Measurements from ENCODE around the gene XCR1.

DNA sequence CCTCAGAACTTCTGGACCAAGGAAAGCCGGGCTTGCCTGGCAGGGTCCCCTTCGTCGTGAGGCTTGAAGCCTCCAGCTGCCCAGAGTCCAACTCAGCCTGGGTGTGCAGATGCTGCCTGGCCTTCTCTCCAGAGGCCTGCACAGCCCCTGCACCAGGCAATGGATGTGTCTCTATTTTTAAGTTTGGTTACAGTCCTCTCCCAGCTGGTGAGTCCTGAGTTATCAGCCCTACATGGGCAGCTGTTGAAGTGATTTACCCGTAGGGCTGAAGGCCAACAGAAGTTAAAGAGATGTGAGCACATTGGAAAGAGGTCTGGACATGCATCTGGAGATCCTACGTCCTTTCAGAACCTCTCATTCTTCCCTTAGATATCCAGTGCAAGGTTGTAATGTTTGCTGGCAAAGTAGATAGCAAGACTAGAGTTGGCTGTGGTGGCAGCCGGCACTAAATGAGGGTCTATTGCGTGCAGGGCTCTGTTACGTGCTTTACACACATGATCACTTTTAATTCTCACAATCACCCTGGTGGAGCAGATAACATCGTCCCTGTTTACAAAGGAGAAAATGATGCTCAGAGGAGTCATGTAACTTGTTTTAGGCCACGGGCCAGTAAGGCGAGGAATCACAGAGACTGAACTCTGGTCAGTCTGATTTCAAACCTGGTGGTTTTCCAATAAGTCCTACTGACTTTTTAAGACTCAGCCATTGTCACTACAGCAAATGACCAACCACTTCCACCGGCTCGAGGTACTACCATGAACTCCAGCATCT is 41.6 kb downstream of the XCR1 start:
- TF ChIP-seq POLR2A (IDR thresholded peaks at IDR 0.05) (no peak), CTCF (IDR thresholded peaks at IDR 0.05) (no peak)
